ENCODE measurements around the gene GTF2F2. TPM values are rescaled to one million over a fixed set of nuclear protein-coding genes. Genes with fewer than 3 reads are reported as not detected.
A peak's percentile ranks its signal among the peaks of the same experiment; 100 is the strongest.

GTF2F2 gene
- total and polyA plus RNA-seq, 5 donors from 2014 or later, result 7.0 to 16.1 (median 9.7) TPM

DNA sequence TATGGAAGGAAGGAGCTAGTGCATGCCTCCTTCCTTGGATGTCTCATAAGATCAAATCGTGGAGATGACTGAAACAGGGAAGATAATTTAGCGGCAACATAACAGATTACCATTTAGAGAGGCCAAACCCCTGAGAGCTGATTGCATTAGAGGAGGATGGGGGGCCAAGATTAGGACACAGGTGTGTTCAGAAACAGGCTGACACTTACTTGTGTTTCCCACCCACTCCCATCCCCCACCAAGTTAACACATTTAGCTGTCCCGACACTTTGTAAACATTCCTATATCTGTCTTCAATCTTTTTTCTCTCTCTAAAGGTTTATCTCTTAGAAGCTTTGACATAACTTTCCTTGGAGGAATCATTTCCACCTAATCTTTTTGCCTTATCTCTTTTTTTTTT lies 129.4 kb downstream of the GTF2F2 start:
- no peaks in the 10 kb centered on the region for H3K9me3 ChIP-seq (ENCODE audit: control insufficient read depth in 2 of 2, low read length in 2 of 2)
- H3K27me3 Mint-ChIP-seq, result no peaks in the 10 kb centered on the region
- no peaks in the 10 kb centered on the region for H3K4me1 ChIP-seq (ENCODE audit: control insufficient read depth, insufficient read depth, low read length, poor library complexity, severe bottlenecking)
- no peak overlapping the region for H3K27ac Mint-ChIP-seq
- H3K4me3 Mint-ChIP-seq, result no peak overlapping the region
- H3K27ac ChIP-seq (ENCODE audit: insufficient read depth, low read length, poor library complexity, severe bottlenecking), result no peak overlapping the region
- no peaks in the 10 kb centered on the region for H3K9me3 Mint-ChIP-seq
- H3K27me3 ChIP-seq (ENCODE audit: control insufficient read depth, insufficient read depth, low read length), result no peaks in the 10 kb centered on the region
- DNase-seq, result no peak
- H3K4me3 ChIP-seq (ENCODE audit: low read depth, low read length), result no peak overlapping the region
- peaks cover 15% of the 10 kb centered on the region for H3K36me3 ChIP-seq (ENCODE audit: control insufficient read depth, insufficient read depth, low read length)
- no peak for ATAC-seq (ENCODE audit: low read depth in 2 of 2)
- H3K4me1 Mint-ChIP-seq, result peaks cover 0 to 5% (median 4%) of the 10 kb centered on the region in 4 donors
- peaks cover 14% of the 10 kb centered on the region for H3K36me3 Mint-ChIP-seq

DNA sequence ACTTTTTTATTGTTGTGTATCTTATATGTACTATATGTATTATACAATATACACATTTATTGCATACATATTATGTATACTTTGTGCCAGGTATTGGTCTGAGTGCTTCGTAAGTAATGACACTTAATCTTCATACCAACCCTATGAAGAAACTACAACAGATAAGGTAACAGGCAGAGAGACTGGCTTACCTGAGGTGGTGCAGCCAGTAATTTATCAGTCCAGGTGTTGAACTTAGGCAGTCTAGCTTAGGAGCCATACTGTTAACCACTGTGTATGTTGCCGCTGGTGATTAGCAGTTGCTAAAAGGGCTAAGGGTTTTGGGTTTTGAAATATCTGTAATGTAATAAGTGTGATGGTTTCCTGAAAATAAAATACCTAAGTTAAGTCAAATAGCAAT lies 134.1 kb downstream of the GTF2F2 start:
- ATAC-seq (ENCODE audit: low read depth in 2 of 2) (no peak), DNase-seq (no peak)
- Histone ChIP-seq H3K27ac (ENCODE audit: insufficient read depth, low read length, poor library complexity, severe bottlenecking) (no peak overlapping the region), H3K36me3 (ENCODE audit: control insufficient read depth, insufficient read depth, low read length) (peaks cover 15% of the 10 kb centered on the region), H3K27me3 (ENCODE audit: control insufficient read depth, insufficient read depth, low read length) (no peaks in the 10 kb centered on the region), H3K9me3 (ENCODE audit: control insufficient read depth in 2 of 2, low read length in 2 of 2) (no peaks in the 10 kb centered on the region), H3K4me1 (ENCODE audit: control insufficient read depth, insufficient read depth, low read length, poor library complexity, severe bottlenecking) (peaks cover 15% of the 10 kb centered on the region), H3K4me3 (ENCODE audit: low read depth, low read length) (no peak overlapping the region)
- Mint-ChIP-seq H3K36me3 (peaks cover 15% of the 10 kb centered on the region), H3K27ac (peak overlapping the region in 1 of 3 donors; percentile 41), H3K9me3 (peaks cover 0 to 2% (median 0%) of the 10 kb centered on the region in 7 donors), H3K4me3 (no peak overlapping the region), H3K4me1 (peaks cover 25 to 33% (median 29%) of the 10 kb centered on the region in 4 donors), H3K27me3 (no peaks in the 10 kb centered on the region)

DNA sequence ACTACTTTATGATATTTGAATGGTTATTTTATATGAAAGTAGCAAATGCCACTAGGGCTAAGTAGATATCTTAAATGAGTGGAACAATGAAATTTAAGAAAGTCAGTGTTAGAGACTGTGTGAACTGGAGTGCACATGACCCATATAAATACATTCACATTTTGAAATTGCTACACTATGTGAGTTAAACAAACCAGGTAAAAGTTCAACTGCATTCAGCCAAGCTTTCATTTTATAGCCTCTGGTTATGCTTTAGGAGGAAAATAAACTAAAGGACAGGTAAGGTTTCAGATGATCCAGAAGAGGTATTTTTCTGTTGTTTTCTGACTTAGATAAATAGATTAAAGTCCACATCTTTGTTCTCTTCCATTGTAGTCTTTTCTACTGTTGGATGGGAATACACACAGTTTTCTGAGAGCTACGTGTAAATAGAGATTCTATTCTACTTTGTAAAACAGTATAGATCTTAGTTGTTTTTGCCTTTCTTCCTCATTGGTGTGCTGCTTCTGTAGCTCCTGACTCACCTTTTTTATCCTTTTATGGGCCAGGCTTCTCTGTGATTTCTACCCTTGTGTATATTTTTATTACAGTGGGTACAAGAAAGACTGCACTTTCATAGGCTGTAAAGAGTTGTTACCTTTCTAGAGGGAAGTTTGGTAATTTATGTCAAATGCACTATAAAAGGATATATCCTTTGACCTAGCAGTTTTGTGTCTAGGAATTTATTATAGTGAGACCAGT lies 135.1 kb downstream of the GTF2F2 start:
- peaks cover 0 to 2% (median 0%) of the 10 kb centered on the region in 7 donors for H3K9me3 Mint-ChIP-seq
- Histone ChIP-seq H3K4me1 (ENCODE audit: control insufficient read depth, insufficient read depth, low read length, poor library complexity, severe bottlenecking) (peaks cover 15% of the 10 kb centered on the region), H3K36me3 (ENCODE audit: control insufficient read depth, insufficient read depth, low read length) (peaks cover 13% of the 10 kb centered on the region), H3K4me3 (ENCODE audit: low read depth, low read length) (no peak overlapping the region), H3K27ac (ENCODE audit: insufficient read depth, low read length, poor library complexity, severe bottlenecking) (peak overlapping the region; percentile 2), H3K27me3 (ENCODE audit: control insufficient read depth, insufficient read depth, low read length) (no peaks in the 10 kb centered on the region), H3K9me3 (ENCODE audit: control insufficient read depth in 2 of 2, low read length in 2 of 2) (no peaks in the 10 kb centered on the region)
- H3K4me1 Mint-ChIP-seq, result peaks cover 25 to 33% (median 28%) of the 10 kb centered on the region in 4 donors
- ATAC-seq (ENCODE audit: low read depth in 2 of 2), result no peak
- peak overlapping the region in 2 of 3 donors; percentile 16 to 80 for H3K27ac Mint-ChIP-seq
- no peak for DNase-seq
- no peak overlapping the region for H3K4me3 Mint-ChIP-seq
- no peaks in the 10 kb centered on the region for H3K27me3 Mint-ChIP-seq
- peaks cover 15% of the 10 kb centered on the region for H3K36me3 Mint-ChIP-seq

DNA sequence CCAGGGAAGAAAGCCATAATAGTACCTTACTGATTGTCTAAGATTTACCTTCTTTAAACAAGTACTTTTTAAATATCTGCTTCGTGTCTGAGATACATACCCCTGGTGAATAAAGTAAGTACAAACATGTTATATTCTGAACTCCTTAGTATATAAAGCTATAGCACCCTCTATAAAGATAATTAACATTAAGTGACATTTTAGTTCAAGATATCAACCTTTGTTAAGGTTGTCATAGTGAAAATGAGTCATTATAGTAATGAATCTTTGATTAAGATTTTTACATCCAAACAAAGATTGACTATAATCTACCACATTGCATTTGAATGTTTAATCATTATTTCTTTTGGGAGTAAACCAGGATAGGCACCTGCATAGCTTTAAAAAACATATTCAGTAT lies 135.9 kb downstream of the GTF2F2 start:
- Mint-ChIP-seq H3K27ac (peak overlapping the region in 2 of 3 donors; percentile 14 to 24), H3K4me1 (peaks cover 25 to 33% (median 28%) of the 10 kb centered on the region in 4 donors), H3K9me3 (peaks cover 0 to 2% (median 0%) of the 10 kb centered on the region in 7 donors), H3K27me3 (no peaks in the 10 kb centered on the region), H3K36me3 (peaks cover 15% of the 10 kb centered on the region), H3K4me3 (peak overlapping the region in 1 of 4 donors; percentile 2)
- Histone ChIP-seq H3K36me3 (ENCODE audit: control insufficient read depth, insufficient read depth, low read length) (peaks cover 13% of the 10 kb centered on the region), H3K27me3 (ENCODE audit: control insufficient read depth, insufficient read depth, low read length) (no peaks in the 10 kb centered on the region), H3K9me3 (ENCODE audit: control insufficient read depth in 2 of 2, low read length in 2 of 2) (no peaks in the 10 kb centered on the region), H3K4me3 (ENCODE audit: low read depth, low read length) (no peak overlapping the region), H3K27ac (ENCODE audit: insufficient read depth, low read length, poor library complexity, severe bottlenecking) (peak overlapping the region; percentile 8), H3K4me1 (ENCODE audit: control insufficient read depth, insufficient read depth, low read length, poor library complexity, severe bottlenecking) (peaks cover 15% of the 10 kb centered on the region)
- DNase-seq (no peak), ATAC-seq (ENCODE audit: low read depth in 2 of 2) (no peak)

DNA sequence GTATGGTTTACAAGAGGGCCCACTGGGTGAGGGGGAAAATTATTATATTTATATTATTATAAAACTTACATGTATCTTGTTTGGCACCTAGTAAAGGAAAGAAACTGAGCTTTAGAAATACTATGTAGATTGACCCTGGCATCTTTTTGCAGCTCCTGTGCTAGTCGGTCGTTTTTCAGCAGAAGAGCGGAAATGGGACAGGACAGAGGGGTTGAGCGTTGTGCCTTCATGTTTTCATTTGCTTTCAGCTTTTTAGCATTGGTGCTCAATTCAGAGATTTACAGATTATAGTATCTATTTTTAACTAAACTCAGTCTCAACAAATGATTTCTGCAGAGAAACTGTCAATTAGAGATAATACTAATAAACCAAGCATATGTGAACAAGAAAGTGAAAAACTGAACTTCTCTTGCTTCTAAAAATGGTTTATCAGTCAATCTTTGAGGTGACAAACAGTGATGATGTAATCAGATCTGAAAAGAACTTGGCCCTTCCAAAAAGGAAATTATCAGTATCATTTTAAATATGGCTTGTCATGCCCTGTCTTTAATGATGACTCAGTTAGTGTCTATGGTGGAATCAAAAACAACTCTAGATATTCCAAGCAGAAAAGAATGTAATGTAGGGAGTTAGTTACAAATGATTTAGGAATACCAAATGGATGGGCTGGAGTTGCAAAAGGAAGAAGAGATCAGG lies 137.5 kb downstream of the GTF2F2 start:
- no peaks in the 10 kb centered on the region for H3K27me3 Mint-ChIP-seq

DNA sequence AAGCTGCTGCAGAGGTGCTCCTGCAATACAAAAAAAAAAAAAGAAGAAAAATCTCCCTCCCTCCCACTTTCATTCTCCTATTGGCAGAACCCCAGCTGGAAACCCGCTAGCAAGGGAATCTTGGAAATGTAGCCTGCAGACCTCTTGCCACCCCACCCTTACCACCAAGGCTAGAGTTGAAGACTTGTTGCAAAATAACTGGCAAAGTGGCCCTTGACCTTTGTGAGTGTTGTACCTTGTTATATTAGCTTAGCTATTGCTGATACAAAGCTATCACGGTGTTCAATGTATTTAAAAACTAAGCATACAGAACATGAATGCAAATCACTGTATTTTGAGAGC lies 138.0 kb downstream of the GTF2F2 start:
- peaks cover 11% of the 10 kb centered on the region for H3K36me3 Mint-ChIP-seq
- H3K27me3 ChIP-seq (ENCODE audit: control insufficient read depth, insufficient read depth, low read length), result no peaks in the 10 kb centered on the region
- ATAC-seq (ENCODE audit: low read depth in 2 of 2), result no peak
- H3K27ac Mint-ChIP-seq, result peak overlapping the region; percentile 87 to 98 (median 92)
- H3K4me1 ChIP-seq (ENCODE audit: control insufficient read depth, insufficient read depth, low read length, poor library complexity, severe bottlenecking), result peaks cover 15% of the 10 kb centered on the region
- H3K9me3 Mint-ChIP-seq, result peaks cover 0 to 2% (median 0%) of the 10 kb centered on the region in 7 donors
- no peaks in the 10 kb centered on the region for H3K9me3 ChIP-seq (ENCODE audit: control insufficient read depth in 2 of 2, low read length in 2 of 2)
- H3K27ac ChIP-seq (ENCODE audit: insufficient read depth, low read length, poor library complexity, severe bottlenecking), result peak overlapping the region; percentile 69
- H3K27me3 Mint-ChIP-seq, result no peaks in the 10 kb centered on the region
- no peak for DNase-seq
- peaks cover 25 to 31% (median 27%) of the 10 kb centered on the region in 4 donors for H3K4me1 Mint-ChIP-seq
- H3K4me3 Mint-ChIP-seq, result peak overlapping the region in 3 of 4 donors; percentile 19 to 55 (median 52)
- peak overlapping the region; percentile 72 for H3K4me3 ChIP-seq (ENCODE audit: low read depth, low read length)
- peaks cover 6% of the 10 kb centered on the region for H3K36me3 ChIP-seq (ENCODE audit: control insufficient read depth, insufficient read depth, low read length)

More for the DNA sequence above, 137.5 kb downstream of the GTF2F2 start:
- Mint-ChIP-seq H3K36me3 (peaks cover 14% of the 10 kb centered on the region), H3K4me1 (peaks cover 25 to 31% (median 27%) of the 10 kb centered on the region in 4 donors), H3K9me3 (peaks cover 0 to 2% (median 0%) of the 10 kb centered on the region in 7 donors), H3K27ac (peak overlapping the region; percentile 87 to 98 (median 92)), H3K4me3 (peak overlapping the region; percentile 19 to 55 (median 44))
- H3K36me3 ChIP-seq (ENCODE audit: control insufficient read depth, insufficient read depth, low read length), result peaks cover 11% of the 10 kb centered on the region
- H3K4me3 ChIP-seq (ENCODE audit: low read depth, low read length), result peak overlapping the region; percentile 72
- DNase-seq (peak in 2 of 3 donors; percentile 30 to 59), ATAC-seq (ENCODE audit: low read depth in 2 of 2) (peak; percentile 47 to 53)
- peaks cover 15% of the 10 kb centered on the region for H3K4me1 ChIP-seq (ENCODE audit: control insufficient read depth, insufficient read depth, low read length, poor library complexity, severe bottlenecking)
- no peaks in the 10 kb centered on the region for H3K9me3 ChIP-seq (ENCODE audit: control insufficient read depth in 2 of 2, low read length in 2 of 2)
- no peaks in the 10 kb centered on the region for H3K27me3 ChIP-seq (ENCODE audit: control insufficient read depth, insufficient read depth, low read length)
- peak overlapping the region; percentile 69 for H3K27ac ChIP-seq (ENCODE audit: insufficient read depth, low read length, poor library complexity, severe bottlenecking)

DNA sequence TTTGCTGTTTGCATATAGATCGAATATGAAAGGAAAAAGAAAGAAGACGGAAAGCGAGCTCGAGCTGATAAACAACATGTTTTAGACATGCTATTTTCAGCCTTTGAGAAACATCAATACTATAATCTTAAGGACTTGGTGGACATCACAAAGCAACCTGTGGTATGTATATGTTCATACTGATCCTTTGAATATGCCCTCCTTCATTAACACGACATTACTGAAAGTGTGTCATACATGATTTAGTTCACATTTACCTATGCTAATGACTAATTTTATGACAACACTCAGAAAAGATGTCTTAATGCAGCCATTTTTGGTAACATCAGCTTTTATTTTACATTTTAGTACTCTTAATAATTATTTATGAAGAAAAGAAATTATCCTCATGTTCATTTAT lies 146.9 kb downstream of the GTF2F2 start:
- no peak overlapping the region for H3K27ac ChIP-seq (ENCODE audit: insufficient read depth, low read length, poor library complexity, severe bottlenecking)
- peaks cover 10% of the 10 kb centered on the region for H3K36me3 Mint-ChIP-seq
- H3K9me3 Mint-ChIP-seq, result no peaks in the 10 kb centered on the region
- peaks cover 0 to 5% (median 2%) of the 10 kb centered on the region in 4 donors for H3K4me1 Mint-ChIP-seq
- H3K27me3 ChIP-seq (ENCODE audit: control insufficient read depth, insufficient read depth, low read length), result no peaks in the 10 kb centered on the region
- H3K4me1 ChIP-seq (ENCODE audit: control insufficient read depth, insufficient read depth, low read length, poor library complexity, severe bottlenecking), result no peaks in the 10 kb centered on the region
- H3K27ac Mint-ChIP-seq, result no peak overlapping the region
- no peaks in the 10 kb centered on the region for H3K9me3 ChIP-seq (ENCODE audit: control insufficient read depth in 2 of 2, low read length in 2 of 2)
- no peaks in the 10 kb centered on the region for H3K27me3 Mint-ChIP-seq
- H3K36me3 ChIP-seq (ENCODE audit: control insufficient read depth, insufficient read depth, low read length), result peaks cover 7% of the 10 kb centered on the region
- H3K4me3 ChIP-seq (ENCODE audit: low read depth, low read length), result no peak overlapping the region
- DNase-seq, result no peak
- H3K4me3 Mint-ChIP-seq, result no peak overlapping the region
- no peak for ATAC-seq (ENCODE audit: low read depth in 2 of 2)
